Measurements from ENCODE around the gene ISG15.

The ISG15 gene

GRCh38 chr1:1013105-1013921 lies at the start of gene ISG15:
TSS of gene ISG15 (plus strand) at chr1:1013497. CDS start at chr1:1013574, 77 bp downstream.
- peak; percentile 85 for DNase-seq (ENCODE audit: low spot score)

- DNase-seq (ENCODE audit: low spot score): no peak
Observed at GRCh38 chr1:963746-964525, 49.4 kb upstream of the ISG15 start.

GRCh38 chr1:964691-965525 lies 48.4 kb upstream of the ISG15 start:
- no peak for DNase-seq (ENCODE audit: low spot score)

- DNase-seq (ENCODE audit: low spot score): no peak
Observed at GRCh38 chr1:965526-966134, 47.7 kb upstream of the ISG15 start.

GRCh38 chr1:966135-966703 lies 47.1 kb upstream of the ISG15 start, which contains the start of gene PLEKHN1:
TSS of gene PLEKHN1 (plus strand) at chr1:966482. CDS start at chr1:966532, 50 bp downstream.
- peak; percentile 69 for DNase-seq (ENCODE audit: low spot score)

- DNase-seq (ENCODE audit: low spot score): peak; percentile 94
Observed at GRCh38 chr1:966704-967300, 46.5 kb upstream of the ISG15 start.

- DNase-seq (ENCODE audit: low spot score): no peak
Observed at GRCh38 chr1:967466-968343, 45.6 kb upstream of the ISG15 start.

- DNase-seq (ENCODE audit: low spot score): no peak
Observed at GRCh38 chr1:969260-969855, 43.9 kb upstream of the ISG15 start.

- DNase-seq (ENCODE audit: low spot score): no peak
Observed at GRCh38 chr1:970242-970972, 42.9 kb upstream of the ISG15 start.

- no peak for DNase-seq (ENCODE audit: low spot score)
Observed at GRCh38 chr1:970973-971730, 42.1 kb upstream of the ISG15 start.

GRCh38 chr1:971751-972506 lies 41.4 kb upstream of the ISG15 start:
- no peak for DNase-seq (ENCODE audit: low spot score)

- DNase-seq (ENCODE audit: low spot score): no peak
Observed at GRCh38 chr1:972726-973458, 40.4 kb upstream of the ISG15 start.

GRCh38 chr1:973459-974292 lies 39.6 kb upstream of the ISG15 start:
- DNase-seq (ENCODE audit: low spot score): no peak

- DNase-seq (ENCODE audit: low spot score): no peak
Observed at GRCh38 chr1:974293-974640, 39.0 kb upstream of the ISG15 start.

- DNase-seq (ENCODE audit: low spot score): no peak
Observed at GRCh38 chr1:974687-975328, 38.5 kb upstream of the ISG15 start.

Measured in AG20443 (cell line).